A673 (cell line): Measurements from ENCODE around the gene ANKRD53. TPM values are rescaled to one million over a fixed set of nuclear protein-coding genes. Genes with fewer than 3 reads are reported as not detected.
A peak's percentile ranks its signal among the peaks of the same experiment; 100 is the strongest.
"Not testable (repeated sequence)": the region's sequence is repeated elsewhere in the genome, so short reads cannot be mapped to it uniquely, and the experiment has no call there.

Experiments
- BruUV-seq: library from RNA; stranded (reverse); fragments of 400-500 nt; replicated peaks from 2 replicates; lab custom pipeline; 2021; lab: Mats Ljungman, UMichigan
- CTCF ChIA-PET: fragments of 300-600 bp; sonication (Branson Sonifier 250); formaldehyde crosslinking; loops from one replicate; lab custom pipeline; 2022; ENCODE audit warnings: antibody characterized with exemption; lab: Charles Lee
- POLR2A ChIA-PET: fragments of 300-600 bp; sonication (Branson Sonifier 250); formaldehyde crosslinking; loops from one replicate; lab custom pipeline; 2022; ENCODE audit warnings: antibody characterized with exemption; ENCODE audit not compliant: low non-redundant PET; lab: Charles Lee
- DNase-seq: peaks from one replicate; pipeline ENCODE4 v3.0.0-alpha.2; 2015; ENCODE audit warnings: low spot score
- H3K27ac ChIP-seq: fragments of 200-600 bp; sonication (generic); 2 replicates; pipeline ENCODE4 v1.5.1; 2016; ENCODE audit warnings: mixed run types, low read depth, mild to moderate bottlenecking, mixed read lengths, antibody characterized with exemption, low read length; ENCODE audit not compliant: poor library complexity, severe bottlenecking
- H3K27me3 ChIP-seq: fragments of 200-600 bp; sonication (generic); replicated peaks from 2 replicates; pipeline ENCODE4 v1.6.1; 2017; ENCODE audit warnings: mixed run types, low read depth, mild to moderate bottlenecking, mixed read lengths, antibody characterized with exemption, low read length; ENCODE audit not compliant: insufficient read depth, poor library complexity
- H3K36me3 ChIP-seq: fragments of 200-600 bp; sonication (generic); 2 replicates; pipeline ENCODE4 v1.6.1; 2016; ENCODE audit warnings: mixed run types, mild to moderate bottlenecking, mixed read lengths, antibody characterized with exemption, low read length; ENCODE audit not compliant: insufficient read depth, poor library complexity, severe bottlenecking
- H3K4me1 ChIP-seq: fragments of 200-600 bp; sonication (generic); 2 replicates; pipeline ENCODE4 v1.6.1; 2017; ENCODE audit warnings: mixed run types, mild to moderate bottlenecking, mixed read lengths, antibody characterized with exemption, low read length; ENCODE audit not compliant: insufficient read depth, poor library complexity, severe bottlenecking
- H3K4me3 ChIP-seq: fragments of 200-600 bp; sonication (generic); 2 replicates; pipeline ENCODE4 v1.5.1; 2016; ENCODE audit warnings: low read depth, mixed run types, mild to moderate bottlenecking, mixed read lengths, low read length; ENCODE audit not compliant: poor library complexity, severe bottlenecking
- H3K9me3 ChIP-seq: fragments of 200-600 bp; sonication (generic); 2 replicates; pipeline ENCODE4 v1.6.1; 2016; ENCODE audit warnings: mixed run types, low read depth, mild to moderate bottlenecking, mixed read lengths, antibody characterized with exemption, low read length; ENCODE audit not compliant: poor library complexity, severe bottlenecking
- CTCF ChIP-seq: fragments of 300-800, 200-600 bp; sonication (generic); conservative IDR thresholded peaks from 2 replicates; pipeline ENCODE4 v1.5.1; 2017; ENCODE audit warnings: low read depth, mild to moderate bottlenecking, antibody characterized with exemption, low read length, moderate library complexity, mixed read lengths
- EZH2 ChIP-seq: fragments of 200-600 bp; sonication (generic); IDR thresholded peaks from 2 replicates; pipeline ENCODE4 v1.6.1; 2017; ENCODE audit warnings: borderline replicate concordance, low read depth, mild to moderate bottlenecking, mixed read lengths, antibody characterized with exemption, low read length; ENCODE audit not compliant: poor library complexity, severe bottlenecking
- intact Hi-C: fragments of 100-400 bp; cut with micrococcal nuclease; formaldehyde crosslinking; loops from one replicate; pipeline ENCODE4 v1.10.0; 2022; ENCODE audit not compliant: unreplicated experiment
- total RNA-seq: library from RNA; stranded (reverse); gene quantifications from 2 replicates; pipeline ENCODE4 v1.2.3, GENCODE V29; 2021

Gene ANKRD53
- total RNA-seq, 1 experiment from 2014 or later = 0.64 TPM

- DNase-seq = peak; percentile 94
- TF ChIP-seq CTCF (peak; percentile 66), EZH2 (no peak)
- Histone ChIP-seq H3K36me3 (no peaks in the 10 kb centered on the region), H3K4me3 (peak within 1 kb of the TSS; percentile 97), H3K9me3 (no peaks in the 10 kb centered on the region), H3K4me1 (peaks cover 6% of the 10 kb centered on the region), H3K27me3 (no peaks in the 10 kb centered on the region), H3K27ac (peak within 1 kb of the TSS; percentile 86)
- POLR2A ChIA-PET = no interaction called here
- no TSS peak for BruUV-seq
- intact Hi-C loops = no loop called here
- CTCF ChIA-PET = no interaction called here
Measured at GRCh38 chr2:70994699-70995425, 16.4 kb downstream of the ANKRD53 start, which contains the start of gene TEX261. TEX261 (minus strand) TSS chr2:70994873; CDS start chr2:70994757, 116 bp downstream.

- H3K9me3 ChIP-seq = no peaks in the 10 kb centered on the region
- peak; percentile 61 for DNase-seq
- peak overlapping the region; percentile 44 for H3K27ac ChIP-seq
- no peaks in the 10 kb centered on the region for H3K27me3 ChIP-seq
- no peaks in the 10 kb centered on the region for H3K36me3 ChIP-seq
- intact Hi-C loops = no loop called here
- H3K4me3 ChIP-seq = peak overlapping the region; percentile 97
- ChIA-PET CTCF (no interaction called here), POLR2A (no interaction called here)
- TF ChIP-seq CTCF (peak; percentile 49), EZH2 (no peak)
- peaks cover 6% of the 10 kb centered on the region for H3K4me1 ChIP-seq
- BruUV-seq = no TSS peak
Measured at GRCh38 chr2:70995426-70995729, 16.9 kb downstream of the ANKRD53 start.

- POLR2A ChIA-PET, BruUV-seq: not testable (repeated sequence)
Measured at GRCh38 chr2:70998885-70999284, 20.5 kb downstream of the ANKRD53 start.

GRCh38 chr2:70999362-70999761 lies 20.9 kb downstream of the ANKRD53 start:
- no peaks in the 10 kb centered on the region for H3K4me1 ChIP-seq
- TF ChIP-seq CTCF (no peak), EZH2 (no peak)
- ChIA-PET POLR2A (no interaction called here), CTCF (no interaction called here)
- no peak for DNase-seq
- intact Hi-C loops = no loop called here
- H3K4me3 ChIP-seq = no peak overlapping the region
- no peak overlapping the region for H3K27ac ChIP-seq
- no peaks in the 10 kb centered on the region for H3K9me3 ChIP-seq
- H3K27me3 ChIP-seq = no peaks in the 10 kb centered on the region
- H3K36me3 ChIP-seq = no peaks in the 10 kb centered on the region
- BruUV-seq = no TSS peak

More at GRCh38 chr2:70998885-70999284, 20.5 kb downstream of the ANKRD53 start:
- H3K27ac ChIP-seq, CTCF ChIA-PET, intact Hi-C loops, H3K9me3 ChIP-seq, H3K36me3 ChIP-seq, H3K27me3 ChIP-seq, H3K4me1 ChIP-seq, DNase-seq, H3K4me3 ChIP-seq: not testable (repeated sequence)

- POLR2A ChIA-PET, CTCF ChIA-PET, BruUV-seq, DNase-seq, H3K9me3 ChIP-seq, H3K36me3 ChIP-seq, H3K4me3 ChIP-seq, H3K27me3 ChIP-seq, H3K4me1 ChIP-seq, H3K27ac ChIP-seq, intact Hi-C loops: not testable (repeated sequence)
Measured at GRCh38 chr2:70999931-71000330, 21.5 kb downstream of the ANKRD53 start.
